ENCODE results near the gene ATL3.

ATL3 gene

DNA sequence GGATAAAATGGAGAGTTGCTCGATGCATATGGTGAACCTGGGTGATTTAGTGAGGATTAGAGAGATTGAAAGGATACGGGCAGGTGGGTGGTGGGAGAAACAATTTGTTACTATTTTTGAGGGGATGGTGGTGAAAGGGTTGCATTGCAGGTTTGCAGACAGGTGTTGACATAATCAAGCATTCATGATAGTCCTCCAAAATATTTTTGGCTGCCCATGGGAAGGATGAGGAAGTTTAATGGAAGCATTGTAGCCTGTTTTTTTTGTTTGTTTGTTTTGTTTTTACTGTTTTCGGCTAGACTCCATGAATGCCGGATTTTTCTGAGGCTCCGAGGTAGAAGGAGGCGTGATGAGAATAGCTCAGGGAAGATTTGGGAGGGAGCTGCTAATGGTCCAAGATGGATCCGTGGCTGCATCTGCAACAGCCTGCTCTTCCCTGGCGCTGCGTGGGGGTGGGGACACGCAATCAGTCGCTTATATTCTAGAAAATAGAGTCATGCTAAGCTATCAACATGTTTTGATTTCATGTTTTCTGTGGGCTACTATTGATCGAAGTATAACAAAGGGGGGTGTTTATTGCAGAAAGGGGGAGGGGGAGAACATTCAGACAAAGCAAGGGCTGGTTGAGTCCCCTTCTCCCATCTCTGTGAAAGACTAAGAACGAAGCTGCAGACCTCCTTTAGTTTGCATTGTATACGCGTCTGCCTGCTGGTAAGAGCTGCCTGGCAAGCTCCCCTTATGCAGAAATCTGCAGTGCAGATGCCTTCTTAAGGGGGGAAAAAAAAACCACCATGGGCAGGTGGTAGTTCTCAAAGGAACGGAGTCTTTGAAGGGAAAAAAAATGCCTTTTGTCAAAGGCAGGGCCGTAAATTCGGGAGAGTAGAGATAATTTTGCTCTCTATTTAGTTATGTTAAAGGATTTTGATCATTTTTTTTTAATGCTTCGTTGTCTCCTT, 11.2 kb upstream of the ATL3 start:
- Histone ChIP-seq H3K4me1 (ENCODE audit: insufficient read depth, low read length, poor library complexity, severe bottlenecking) (peaks cover 42% of the 10 kb centered on the region), H4K20me1 (ENCODE audit: insufficient read depth, low read length, poor library complexity, severe bottlenecking) (peaks cover 38% of the 10 kb centered on the region), H2AFZ (ENCODE audit: low read length) (peak overlapping the region; percentile 71), H3K79me2 (ENCODE audit: insufficient read depth, low read length) (peaks cover 56% of the 10 kb centered on the region), H3K36me3 (ENCODE audit: insufficient read depth, low read length) (no peaks in the 10 kb centered on the region), H3K9me2 (replicated peaks; ENCODE audit: low read depth, low read length) (no peaks in the 10 kb centered on the region), H3K4me2 (ENCODE audit: low read depth, low read length, poor library complexity, severe bottlenecking) (peak overlapping the region; percentile 99), H3F3A (ENCODE audit: low read depth) (no peaks in the 10 kb centered on the region), H3K9ac (ENCODE audit: low read depth, low read length, poor library complexity, severe bottlenecking) (peak overlapping the region; percentile 83), H3K27me3 (ENCODE audit: insufficient read depth, low read length, poor library complexity, severe bottlenecking) (no peaks in the 10 kb centered on the region), H3K4me3 (ENCODE audit: low read length, poor library complexity, severe bottlenecking) (peak overlapping the region; percentile 93), H3K9me3 (ENCODE audit: insufficient read depth, low read depth, low read length) (no peaks in the 10 kb centered on the region)
- no peak for TF ChIP-seq EZH2phosphoT487 (IDR thresholded peaks at IDR 0.05; ENCODE audit: borderline replicate concordance)
- TF ChIP-seq, protein P1, sequence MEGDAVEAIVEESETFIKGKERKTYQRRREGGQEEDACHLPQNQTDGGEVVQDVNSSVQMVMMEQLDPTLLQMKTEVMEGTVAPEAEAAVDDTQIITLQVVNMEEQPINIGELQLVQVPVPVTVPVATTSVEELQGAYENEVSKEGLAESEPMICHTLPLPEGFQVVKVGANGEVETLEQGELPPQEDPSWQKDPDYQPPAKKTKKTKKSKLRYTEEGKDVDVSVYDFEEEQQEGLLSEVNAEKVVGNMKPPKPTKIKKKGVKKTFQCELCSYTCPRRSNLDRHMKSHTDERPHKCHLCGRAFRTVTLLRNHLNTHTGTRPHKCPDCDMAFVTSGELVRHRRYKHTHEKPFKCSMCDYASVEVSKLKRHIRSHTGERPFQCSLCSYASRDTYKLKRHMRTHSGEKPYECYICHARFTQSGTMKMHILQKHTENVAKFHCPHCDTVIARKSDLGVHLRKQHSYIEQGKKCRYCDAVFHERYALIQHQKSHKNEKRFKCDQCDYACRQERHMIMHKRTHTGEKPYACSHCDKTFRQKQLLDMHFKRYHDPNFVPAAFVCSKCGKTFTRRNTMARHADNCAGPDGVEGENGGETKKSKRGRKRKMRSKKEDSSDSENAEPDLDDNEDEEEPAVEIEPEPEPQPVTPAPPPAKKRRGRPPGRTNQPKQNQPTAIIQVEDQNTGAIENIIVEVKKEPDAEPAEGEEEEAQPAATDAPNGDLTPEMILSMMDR (conservative IDR thresholded peaks at IDR 0.05; ENCODE audit: low read length), result peak; percentile 56

DNA sequence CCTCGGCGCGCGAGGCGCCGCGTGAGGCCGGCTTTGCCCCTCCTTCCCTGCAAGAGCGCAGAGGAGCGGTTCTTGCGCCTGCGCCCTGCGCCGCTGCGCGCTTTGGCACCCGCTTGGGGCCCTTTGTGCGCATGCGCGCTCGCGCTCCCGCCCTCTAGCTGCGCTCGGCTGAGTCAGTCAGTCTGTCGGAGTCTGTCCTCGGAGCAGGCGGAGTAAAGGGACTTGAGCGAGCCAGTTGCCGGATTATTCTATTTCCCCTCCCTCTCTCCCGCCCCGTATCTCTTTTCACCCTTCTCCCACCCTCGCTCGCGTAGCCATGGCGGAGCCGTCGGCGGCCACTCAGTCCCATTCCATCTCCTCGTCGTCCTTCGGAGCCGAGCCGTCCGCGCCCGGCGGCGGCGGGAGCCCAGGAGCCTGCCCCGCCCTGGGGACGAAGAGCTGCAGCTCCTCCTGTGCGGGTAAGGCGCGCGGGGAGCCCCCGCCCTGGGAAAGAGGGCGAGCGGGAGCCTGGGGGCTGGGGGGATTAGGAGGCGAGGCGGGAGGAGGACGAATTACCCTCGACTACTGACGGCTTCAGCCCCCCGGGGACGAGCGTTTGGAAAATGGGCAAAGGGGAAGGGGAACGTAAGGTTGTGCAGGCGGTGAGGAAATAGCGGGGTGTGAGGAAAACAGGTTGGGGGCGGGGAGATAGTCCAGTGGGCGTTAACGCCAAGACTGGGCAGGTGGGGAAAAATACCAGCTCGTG, 10.3 kb upstream of the ATL3 start, which contains the start of gene RTN3:
Gene RTN3 (plus strand): TSS at position 180 of the 745 bp plus-strand sequence. CDS start 137 bp downstream, at position 317.
- peak within 1 kb of the TSS; percentile 83 for H3K9ac ChIP-seq (ENCODE audit: low read depth, low read length, poor library complexity, severe bottlenecking)

GRCh38 chr11:63680834-63681320, 9.7 kb upstream of the ATL3 start:
- Histone ChIP-seq H2AFZ (ENCODE audit: low read length) (peak overlapping the region; percentile 89), H3K9me3 (ENCODE audit: insufficient read depth, low read depth, low read length) (no peaks in the 10 kb centered on the region), H3K36me3 (ENCODE audit: insufficient read depth, low read length) (no peaks in the 10 kb centered on the region), H3K4me1 (ENCODE audit: insufficient read depth, low read length, poor library complexity, severe bottlenecking) (peaks cover 32% of the 10 kb centered on the region), H3F3A (ENCODE audit: low read depth) (no peaks in the 10 kb centered on the region), H3K9ac (ENCODE audit: low read depth, low read length, poor library complexity, severe bottlenecking) (peak overlapping the region; percentile 83), H3K9me2 (replicated peaks; ENCODE audit: low read depth, low read length) (no peaks in the 10 kb centered on the region), H3K4me2 (ENCODE audit: low read depth, low read length, poor library complexity, severe bottlenecking) (peak overlapping the region; percentile 72), H3K27me3 (ENCODE audit: insufficient read depth, low read length, poor library complexity, severe bottlenecking) (no peaks in the 10 kb centered on the region), H3K4me3 (ENCODE audit: low read length, poor library complexity, severe bottlenecking) (peak overlapping the region; percentile 93), H3K79me2 (ENCODE audit: insufficient read depth, low read length) (peaks cover 41% of the 10 kb centered on the region), H4K20me1 (ENCODE audit: insufficient read depth, low read length, poor library complexity, severe bottlenecking) (peaks cover 26% of the 10 kb centered on the region)
- no peak for TF ChIP-seq EZH2phosphoT487 (IDR thresholded peaks at IDR 0.05; ENCODE audit: borderline replicate concordance)
- TF ChIP-seq, protein P1 (conservative IDR thresholded peaks at IDR 0.05; ENCODE audit: low read length), result no peak

More for the DNA sequence above, 10.3 kb upstream of the ATL3 start, which contains the start of gene RTN3:
- Histone ChIP-seq H3K79me2 (ENCODE audit: insufficient read depth, low read length) (peaks cover 47% of the 10 kb centered on the region), H3F3A (ENCODE audit: low read depth) (no peaks in the 10 kb centered on the region), H3K4me3 (ENCODE audit: low read length, poor library complexity, severe bottlenecking) (peak within 1 kb of the TSS; percentile 93), H3K9me2 (replicated peaks; ENCODE audit: low read depth, low read length) (no peaks in the 10 kb centered on the region), H2AFZ (ENCODE audit: low read length) (peak within 1 kb of the TSS; percentile 89), H3K4me2 (ENCODE audit: low read depth, low read length, poor library complexity, severe bottlenecking) (peak within 1 kb of the TSS; percentile 99), H3K27me3 (ENCODE audit: insufficient read depth, low read length, poor library complexity, severe bottlenecking) (no peaks in the 10 kb centered on the region), H3K36me3 (ENCODE audit: insufficient read depth, low read length) (no peaks in the 10 kb centered on the region), H3K4me1 (ENCODE audit: insufficient read depth, low read length, poor library complexity, severe bottlenecking) (peaks cover 35% of the 10 kb centered on the region), H4K20me1 (ENCODE audit: insufficient read depth, low read length, poor library complexity, severe bottlenecking) (peaks cover 29% of the 10 kb centered on the region), H3K9me3 (ENCODE audit: insufficient read depth, low read depth, low read length) (no peaks in the 10 kb centered on the region)
- TF ChIP-seq, protein P1 (conservative IDR thresholded peaks at IDR 0.05; ENCODE audit: low read length), result no peak
- TF ChIP-seq EZH2phosphoT487 (IDR thresholded peaks at IDR 0.05; ENCODE audit: borderline replicate concordance), result no peak
